ENCODE measurements around the gene SYCP2.

The SYCP2 gene

GRCh38 chr20:59954718-59955117, 21.3 kb upstream of the SYCP2 start:
- H3K4me3 ChIP-seq (ENCODE audit: control insufficient read depth, low read depth, low read length) = no peak overlapping the region
- no peak for TF ChIP-seq CTCF (IDR thresholded peaks at IDR 0.05; ENCODE audit: control insufficient read depth, insufficient read depth, low read depth, low read length, missing control alignments)
- DNase-seq (ENCODE audit: low read depth) = no peak

- H3K4me3 ChIP-seq (ENCODE audit: control insufficient read depth, low read depth, low read length) = no peak overlapping the region
- no peak for DNase-seq (ENCODE audit: low read depth)
- TF ChIP-seq CTCF (IDR thresholded peaks at IDR 0.05; ENCODE audit: control insufficient read depth, insufficient read depth, low read depth, low read length, missing control alignments) = no peak
These were observed 16.5 kb upstream of the SYCP2 start for GRCh38 chr20:59949911-59950310.

GRCh38 chr20:59948828-59949720, 15.6 kb upstream of the SYCP2 start:
- H3K4me3 ChIP-seq (ENCODE audit: control insufficient read depth, low read depth, low read length) = no peak overlapping the region
- TF ChIP-seq CTCF (IDR thresholded peaks at IDR 0.05; ENCODE audit: control insufficient read depth, insufficient read depth, low read depth, low read length, missing control alignments) = peak; percentile 61
- peak; percentile 31 for DNase-seq (ENCODE audit: low read depth)

GRCh38 chr20:59948212-59948611, 14.8 kb upstream of the SYCP2 start:
- DNase-seq (ENCODE audit: low read depth) = no peak
- no peak overlapping the region for H3K4me3 ChIP-seq (ENCODE audit: control insufficient read depth, low read depth, low read length)
- TF ChIP-seq CTCF (IDR thresholded peaks at IDR 0.05; ENCODE audit: control insufficient read depth, insufficient read depth, low read depth, low read length, missing control alignments) = no peak

- no peak for DNase-seq (ENCODE audit: low read depth)
- no peak overlapping the region for H3K4me3 ChIP-seq (ENCODE audit: control insufficient read depth, low read depth, low read length)
- no peak for TF ChIP-seq CTCF (IDR thresholded peaks at IDR 0.05; ENCODE audit: control insufficient read depth, insufficient read depth, low read depth, low read length, missing control alignments)
These were observed 13.9 kb upstream of the SYCP2 start for GRCh38 chr20:59947376-59947775.

GRCh38 chr20:59945731-59946130, 12.3 kb upstream of the SYCP2 start:
- H3K4me3 ChIP-seq (ENCODE audit: control insufficient read depth, low read depth, low read length) = no peak overlapping the region
- DNase-seq (ENCODE audit: low read depth) = no peak
- TF ChIP-seq CTCF (IDR thresholded peaks at IDR 0.05; ENCODE audit: control insufficient read depth, insufficient read depth, low read depth, low read length, missing control alignments) = no peak

Measured in AG09309 (cell line).